Daoy (cell line): ENCODE measurements around the gene MCRS1. TPM values are rescaled to one million over a fixed set of nuclear protein-coding genes. Genes with fewer than 3 reads are reported as not detected.
"Not testable (repeated sequence)": the region's sequence is repeated elsewhere in the genome, so short reads cannot be mapped to it uniquely, and the experiment has no call there.

Experiments used
- DNase-seq: peaks from one replicate; pipeline ENCODE4 v3.0.0-alpha.2; 2015; ENCODE audit warnings: low read depth
- total RNA-seq: library from RNA; depleted of rRNA; stranded (reverse); fragments of >200 nt; shearing (Covaris generic); gene quantifications from 2 replicates; pipeline ENCODE4 v1.2.3, GENCODE V29; 2014; rRNA removed

Gene MCRS1, protein sequence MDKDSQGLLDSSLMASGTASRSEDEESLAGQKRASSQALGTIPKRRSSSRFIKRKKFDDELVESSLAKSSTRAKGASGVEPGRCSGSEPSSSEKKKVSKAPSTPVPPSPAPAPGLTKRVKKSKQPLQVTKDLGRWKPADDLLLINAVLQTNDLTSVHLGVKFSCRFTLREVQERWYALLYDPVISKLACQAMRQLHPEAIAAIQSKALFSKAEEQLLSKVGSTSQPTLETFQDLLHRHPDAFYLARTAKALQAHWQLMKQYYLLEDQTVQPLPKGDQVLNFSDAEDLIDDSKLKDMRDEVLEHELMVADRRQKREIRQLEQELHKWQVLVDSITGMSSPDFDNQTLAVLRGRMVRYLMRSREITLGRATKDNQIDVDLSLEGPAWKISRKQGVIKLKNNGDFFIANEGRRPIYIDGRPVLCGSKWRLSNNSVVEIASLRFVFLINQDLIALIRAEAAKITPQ
- 92.9 and 102 TPM in 2 replicates for total RNA-seq

- peak; percentile 94 for DNase-seq
Observed at GRCh38 chr12:49567611-49568441, at the start of gene MCRS1. MCRS1 (minus strand) TSS chr12:49568142; CDS start chr12:49566731, 1,411 bp downstream.

- DNase-seq = no peak
Observed at GRCh38 chr12:49616533-49617219, 48.7 kb upstream of the MCRS1 start.

GRCh38 chr12:49615725-49616124, 47.8 kb upstream of the MCRS1 start:
- DNase-seq = no peak

- DNase-seq = no peak
Observed at GRCh38 chr12:49612210-49612609, 44.3 kb upstream of the MCRS1 start.

DNA sequence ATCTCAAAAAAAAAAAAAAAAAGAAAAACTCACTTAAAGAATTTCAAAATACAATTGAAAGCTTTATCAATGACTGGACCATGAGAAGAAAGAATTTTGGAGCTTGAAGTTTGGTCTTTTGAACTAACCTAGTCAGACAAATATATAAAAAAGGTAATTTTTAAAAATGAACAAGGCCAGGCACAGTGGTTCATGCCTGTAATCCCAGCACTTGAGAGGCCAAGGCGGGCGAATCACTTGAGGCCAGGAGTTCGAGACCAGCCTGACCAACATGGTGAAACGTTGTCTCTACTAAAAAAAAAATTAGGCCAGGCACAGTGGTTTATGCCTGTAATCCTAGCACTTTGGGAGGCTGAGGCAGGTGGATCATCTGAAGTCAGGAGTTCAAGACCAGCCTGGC, 42.8 kb upstream of the MCRS1 start:
- not testable (repeated sequence) for DNase-seq

DNA sequence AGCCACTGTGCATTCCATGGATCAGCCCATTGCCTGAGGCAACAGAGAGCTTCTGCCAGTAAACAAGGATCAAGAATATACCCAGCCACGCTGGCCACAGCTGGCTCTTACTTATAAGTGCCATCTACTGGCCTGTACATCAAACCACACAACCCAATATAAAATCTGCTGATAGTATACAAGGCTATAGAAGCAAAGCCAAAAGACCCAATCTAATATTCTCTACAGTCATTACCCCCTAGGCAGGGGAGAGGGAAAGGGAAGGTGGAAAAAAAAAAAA, 41.9 kb upstream of the MCRS1 start:
- DNase-seq = no peak

DNA sequence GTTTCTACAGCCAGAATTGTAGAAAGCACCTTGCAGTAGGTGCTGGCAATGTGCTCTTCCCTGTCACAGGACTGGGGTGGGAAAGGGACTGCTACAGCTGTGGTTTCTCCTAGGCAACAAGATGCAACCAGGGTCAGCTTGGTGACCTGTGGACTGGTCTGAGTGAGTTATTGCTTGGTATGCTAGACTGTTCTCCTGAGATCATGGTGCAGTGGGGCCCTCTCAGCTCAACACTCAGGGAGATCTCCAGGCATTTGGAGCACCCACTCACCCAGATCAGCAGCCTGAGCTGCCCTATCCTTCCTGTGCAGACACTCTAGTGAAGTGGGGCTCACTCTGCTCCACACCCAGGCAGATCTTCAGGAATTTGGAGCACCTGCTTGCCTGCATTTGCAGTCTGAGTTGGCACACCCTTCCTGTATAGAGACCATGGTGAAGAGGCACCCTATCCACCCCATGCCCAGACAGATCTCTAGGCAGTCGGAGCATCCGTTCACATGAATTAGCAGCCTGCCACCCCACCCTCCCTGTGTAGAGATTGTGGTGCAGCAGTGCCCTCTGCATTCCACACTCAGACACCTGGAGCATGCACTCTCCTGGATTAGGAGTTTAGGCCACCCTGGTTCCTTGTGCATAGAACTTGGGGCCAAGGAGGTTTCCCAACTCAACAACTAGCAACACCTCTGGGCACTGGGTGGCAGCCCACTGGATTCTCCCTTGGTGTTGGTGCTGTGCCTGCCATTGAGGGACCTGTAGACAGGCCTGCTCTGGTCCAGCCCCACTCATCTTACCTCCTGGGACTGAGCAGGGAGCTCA, 41.3 kb upstream of the MCRS1 start:
- DNase-seq = no peak

GRCh38 chr12:49605539-49605938, 37.6 kb upstream of the MCRS1 start, which contains the start of gene FAM186B:
FAM186B (minus strand) TSS chr12:49605639; CDS start chr12:49605477, 162 bp downstream.
- DNase-seq = not testable (repeated sequence)

- DNase-seq = no peak
Observed at GRCh38 chr12:49604856-49605255, 36.9 kb upstream of the MCRS1 start.

GRCh38 chr12:49603721-49604120, 35.8 kb upstream of the MCRS1 start:
- DNase-seq = no peak

DNA sequence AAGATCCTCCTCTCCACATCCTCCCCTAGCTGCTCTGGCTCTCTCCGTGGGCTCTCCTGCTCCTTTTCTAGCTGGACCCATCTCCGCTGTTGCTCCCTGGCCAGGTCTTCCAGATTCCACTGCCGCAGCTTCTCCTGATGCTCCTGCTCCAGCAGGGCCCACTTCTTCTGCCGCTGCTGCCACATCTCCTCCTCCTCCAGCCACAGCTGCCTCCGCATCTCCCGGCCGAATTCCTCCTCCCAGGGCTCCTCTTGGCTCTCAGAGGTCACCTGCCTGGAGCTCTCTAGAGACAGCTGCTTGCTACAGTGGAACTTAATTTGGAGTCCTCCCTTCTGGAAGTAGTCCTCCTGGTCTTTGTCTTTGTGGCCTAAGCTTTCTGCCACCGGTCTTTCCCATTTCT, 32.0 kb upstream of the MCRS1 start:
- no peak for DNase-seq

- no peak for DNase-seq
Observed at GRCh38 chr12:49598527-49598926, 30.6 kb upstream of the MCRS1 start.

GRCh38 chr12:49588721-49589516, 21.0 kb upstream of the MCRS1 start:
- peak; percentile 23 for DNase-seq

GRCh38 chr12:49588281-49588680, 20.3 kb upstream of the MCRS1 start:
- no peak for DNase-seq

- no peak for DNase-seq
Observed at GRCh38 chr12:49587174-49587908, 19.4 kb upstream of the MCRS1 start.

- no peak for DNase-seq
Observed at GRCh38 chr12:49585477-49586459, 17.8 kb upstream of the MCRS1 start.

DNA sequence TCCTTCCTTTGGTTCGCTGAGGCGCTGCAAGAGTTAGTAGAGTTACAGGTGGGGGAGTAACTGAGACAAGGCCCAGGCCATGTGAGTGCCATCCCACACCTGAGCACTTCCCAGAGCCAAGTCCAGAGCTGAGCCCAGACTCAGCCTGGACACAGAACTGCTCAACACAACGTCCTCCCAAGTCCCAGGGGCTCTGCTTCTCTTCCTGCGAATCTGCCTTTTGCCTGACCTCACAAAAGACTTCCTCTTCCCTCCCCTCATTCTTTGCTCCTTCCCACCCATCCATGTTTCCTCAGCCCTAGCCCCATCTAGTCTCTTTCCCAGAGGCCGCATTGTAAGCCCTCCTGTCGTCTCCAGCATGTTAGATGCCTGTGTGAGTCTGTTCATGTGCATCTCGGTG, 16.6 kb upstream of the MCRS1 start:
- DNase-seq = no peak

GRCh38 chr12:49583366-49584094, 15.6 kb upstream of the MCRS1 start:
- no peak for DNase-seq
